HG02870 (cell line): Measurements from ENCODE around the gene OR5P2.
"Not testable (repeated sequence)": the region's sequence is repeated elsewhere in the genome, so short reads cannot be mapped to it uniquely, and the experiment has no call there.

Source experiments
- ATAC-seq: cut with Tn5 transposase; IDR thresholded peaks from one replicate; pipeline ENCODE4 v1.9.1; 2021; ENCODE audit warnings: mild to moderate bottlenecking, moderate library complexity; ENCODE audit not compliant: unreplicated experiment

Gene OR5P2, protein sequence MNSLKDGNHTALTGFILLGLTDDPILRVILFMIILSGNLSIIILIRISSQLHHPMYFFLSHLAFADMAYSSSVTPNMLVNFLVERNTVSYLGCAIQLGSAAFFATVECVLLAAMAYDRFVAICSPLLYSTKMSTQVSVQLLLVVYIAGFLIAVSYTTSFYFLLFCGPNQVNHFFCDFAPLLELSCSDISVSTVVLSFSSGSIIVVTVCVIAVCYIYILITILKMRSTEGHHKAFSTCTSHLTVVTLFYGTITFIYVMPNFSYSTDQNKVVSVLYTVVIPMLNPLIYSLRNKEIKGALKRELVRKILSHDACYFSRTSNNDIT

DNA sequence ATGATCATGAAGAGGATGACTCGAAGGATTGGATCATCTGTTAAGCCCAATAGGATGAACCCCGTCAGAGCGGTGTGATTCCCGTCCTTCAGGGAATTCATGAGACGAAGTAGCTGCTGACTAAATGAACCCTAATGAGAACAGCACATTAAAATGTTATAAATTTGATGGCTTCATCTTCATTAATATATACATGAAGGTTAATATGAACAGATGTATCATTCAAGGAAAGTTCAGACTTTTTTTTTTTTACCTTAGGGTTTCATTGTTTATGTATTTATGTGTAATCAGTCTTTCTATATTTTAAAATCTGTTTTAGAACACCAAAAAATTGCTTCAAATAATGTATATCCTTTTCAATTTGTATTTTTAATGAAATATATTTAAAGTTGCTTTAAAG lies at the start of gene OR5P2:
Gene OR5P2, minus strand, starts transcription at position 101 of the 400 bp plus-strand sequence. Its CDS starts 0 bp downstream, at position 101.
- no peak for ATAC-seq

DNA sequence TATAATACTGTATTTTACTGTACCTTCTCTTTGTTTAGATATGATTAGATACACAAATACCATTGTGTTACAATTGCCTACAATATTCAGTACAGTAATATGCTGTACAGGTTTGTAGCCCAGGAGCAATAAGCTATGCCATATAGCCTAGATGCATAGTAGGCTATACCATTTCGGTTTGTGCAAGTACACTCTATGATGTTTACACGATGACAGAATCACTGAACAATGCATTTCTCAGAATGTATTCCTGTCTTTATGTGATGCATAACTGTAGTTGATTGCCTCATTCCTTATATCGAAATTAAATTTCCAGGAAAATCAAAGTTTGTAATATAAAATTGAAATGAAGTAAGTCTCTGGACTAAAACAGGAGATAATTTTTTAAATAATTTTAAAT lies 49.3 kb upstream of the OR5P2 start:
- no peak for ATAC-seq

DNA sequence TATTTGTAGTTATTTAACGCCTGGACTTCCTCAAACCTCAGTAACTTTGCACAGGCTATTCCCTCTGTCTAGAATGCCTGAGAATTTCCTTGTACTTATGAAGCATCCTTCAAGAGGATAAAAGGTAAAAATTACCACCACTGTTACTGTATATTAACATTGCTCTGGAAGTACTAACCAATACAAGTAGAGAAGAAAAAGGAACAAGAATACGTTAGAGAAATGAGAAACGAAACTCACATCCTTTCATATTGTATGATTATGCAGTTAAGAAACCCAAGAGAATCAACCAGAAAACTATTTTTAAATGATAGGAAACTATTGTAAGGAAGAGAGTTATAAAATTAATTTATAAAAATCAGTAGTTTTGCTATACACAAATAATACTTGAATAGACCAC lies 48.2 kb upstream of the OR5P2 start:
- ATAC-seq: no peak

DNA sequence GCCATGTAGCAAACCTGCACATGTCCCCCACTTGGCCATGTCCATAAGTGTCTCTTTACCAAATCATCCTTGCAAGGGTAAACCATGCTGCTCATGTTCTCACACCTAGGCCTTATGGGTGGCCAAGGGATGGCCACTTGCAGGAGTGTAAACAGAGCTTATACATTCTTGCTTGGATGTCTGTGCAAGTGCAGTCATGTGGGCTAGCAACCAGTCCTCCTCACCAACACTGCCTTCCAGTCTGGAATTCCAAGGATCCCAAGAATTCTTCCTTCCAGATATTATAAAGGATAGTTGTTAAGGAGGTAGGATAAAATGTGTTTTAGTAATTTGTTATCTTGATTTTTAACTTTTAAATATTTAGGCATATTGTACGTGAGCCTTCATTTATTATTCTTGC lies 47.8 kb upstream of the OR5P2 start:
- ATAC-seq: no peak

DNA sequence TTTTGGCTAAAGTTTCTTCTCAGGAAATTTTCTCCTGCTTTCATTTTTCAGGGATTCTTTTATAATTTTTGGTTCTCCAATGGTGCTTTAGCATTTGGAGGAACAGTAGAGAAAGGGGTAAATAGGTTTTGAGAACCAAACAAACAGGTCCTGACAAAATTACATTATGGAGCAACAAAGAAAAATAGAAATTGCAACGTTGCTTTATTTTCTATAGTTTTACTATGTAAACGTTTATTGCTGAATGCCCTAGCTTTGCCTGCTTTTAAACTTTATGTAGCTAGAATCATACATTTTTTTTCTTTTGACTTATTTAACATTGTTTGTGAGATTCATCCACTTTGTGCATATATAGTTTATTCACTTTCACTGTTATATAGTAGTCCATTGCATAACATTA lies 43.8 kb upstream of the OR5P2 start:
- ATAC-seq: no peak

DNA sequence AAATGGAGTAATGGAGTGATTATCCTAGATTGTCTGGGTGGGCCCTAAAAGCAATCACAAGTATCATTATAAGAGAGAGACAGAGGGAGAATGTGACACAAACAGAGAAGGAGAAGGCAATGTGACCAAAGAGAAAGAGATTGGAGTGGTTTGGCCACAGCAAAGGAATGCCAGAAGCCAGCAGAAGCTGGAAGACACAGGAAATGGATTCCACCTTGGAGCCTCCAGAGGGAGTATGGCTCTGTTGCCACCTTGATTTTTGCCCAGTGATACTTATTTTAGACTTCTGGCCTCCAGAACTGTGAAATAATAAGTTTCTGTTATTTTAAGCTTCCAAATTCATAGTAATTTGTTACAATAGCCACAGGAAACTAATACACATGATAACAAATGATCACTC lies 36.8 kb upstream of the OR5P2 start:
- no peak for ATAC-seq

DNA sequence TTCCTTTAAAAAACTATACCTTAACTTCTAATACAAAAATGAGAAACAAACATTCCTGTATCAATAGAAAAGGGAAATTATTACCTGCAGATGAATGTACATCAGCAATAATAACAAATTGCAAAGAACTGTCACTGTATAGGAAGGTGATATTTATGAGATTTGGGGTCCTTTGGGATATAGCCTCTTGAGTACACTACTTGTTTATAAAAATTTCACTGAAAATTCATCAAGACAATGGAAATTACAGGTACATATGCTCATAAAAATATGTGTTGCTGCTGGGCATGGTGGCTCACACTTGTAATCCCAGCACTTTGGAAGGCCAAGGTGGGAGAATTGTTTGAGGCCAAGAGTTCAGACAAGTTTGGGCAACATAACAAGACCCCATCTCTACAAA lies 34.0 kb upstream of the OR5P2 start, which contains the start of gene OR5P3:
Gene OR5P3, minus strand, starts transcription at position 101 of the 400 bp plus-strand sequence.
- no peak for ATAC-seq

DNA sequence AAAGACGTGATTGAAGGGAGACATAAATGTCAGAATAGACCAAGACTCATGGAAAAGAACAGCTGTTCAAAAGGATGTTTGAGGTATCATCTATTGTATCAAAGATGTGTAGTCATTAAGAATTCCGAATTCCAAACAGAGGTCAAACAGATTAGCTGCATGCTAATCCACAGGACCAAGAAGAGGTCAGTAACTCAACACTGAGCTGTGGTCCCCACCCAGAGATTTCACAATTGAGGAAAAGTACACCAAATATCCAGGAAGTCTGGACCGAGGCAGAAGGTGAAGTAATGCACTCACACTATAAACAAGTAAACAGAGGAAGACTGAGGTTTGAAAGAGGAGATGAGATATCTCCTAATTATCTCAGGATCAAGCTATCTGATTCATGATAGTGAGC lies 29.6 kb upstream of the OR5P2 start:
- ATAC-seq: no peak

DNA sequence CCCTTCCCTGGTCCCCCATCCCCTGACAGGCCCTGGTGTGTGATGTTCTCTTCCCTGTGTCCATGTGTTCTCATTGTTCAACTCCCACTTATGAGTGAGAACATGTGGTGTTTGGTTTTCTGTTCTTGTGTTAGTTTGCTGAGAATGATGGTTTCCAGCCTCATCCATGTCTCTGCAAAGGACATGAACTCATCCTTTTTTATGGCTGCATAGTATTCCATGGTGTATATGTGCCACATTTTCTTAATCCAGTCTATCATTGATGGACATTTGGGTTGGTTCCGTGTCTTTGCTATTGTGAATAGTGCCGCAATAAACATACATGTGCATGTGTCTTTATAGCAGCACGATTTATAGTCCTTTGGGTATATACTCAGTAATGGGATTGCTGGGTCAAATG lies 23.7 kb upstream of the OR5P2 start:
- ATAC-seq: not testable (repeated sequence)

DNA sequence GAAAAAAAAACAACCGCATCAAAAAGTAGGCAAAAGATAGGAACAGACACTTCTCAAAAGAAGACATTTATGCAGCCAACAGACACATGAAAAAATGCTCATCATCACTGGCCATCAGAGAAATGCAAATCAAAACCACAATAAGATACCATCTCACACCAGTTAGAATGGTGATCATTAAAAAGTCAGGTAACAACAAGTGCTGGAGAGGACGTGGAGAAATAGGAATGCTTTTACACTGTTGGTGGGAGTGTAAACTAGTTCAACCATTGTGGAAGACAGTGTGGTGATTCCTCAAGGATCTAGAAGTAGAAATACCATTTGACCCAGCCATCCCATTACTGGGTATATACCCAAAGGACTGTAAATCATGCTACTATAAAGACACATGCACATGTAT lies 18.2 kb upstream of the OR5P2 start:
- not testable (repeated sequence) for ATAC-seq

DNA sequence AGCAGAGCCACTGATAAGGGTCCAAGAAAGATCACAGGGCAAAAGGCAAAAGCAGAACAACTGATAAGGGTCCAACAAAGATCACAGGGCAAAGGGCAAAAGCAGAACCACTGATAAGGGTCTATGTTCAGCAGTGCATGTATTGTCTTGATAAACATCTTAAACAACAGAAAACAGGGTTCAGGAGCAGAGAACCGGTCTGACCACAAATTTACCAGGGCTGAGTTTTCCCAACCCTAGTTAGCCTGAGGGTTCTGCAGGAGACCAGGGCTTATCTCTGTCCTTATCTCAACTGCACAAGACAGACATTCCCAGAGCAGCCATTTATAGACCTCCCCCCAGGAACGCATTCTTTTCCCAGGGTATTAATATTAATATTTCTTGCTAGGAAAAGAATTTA lies 13.6 kb upstream of the OR5P2 start:
- not testable (repeated sequence) for ATAC-seq

DNA sequence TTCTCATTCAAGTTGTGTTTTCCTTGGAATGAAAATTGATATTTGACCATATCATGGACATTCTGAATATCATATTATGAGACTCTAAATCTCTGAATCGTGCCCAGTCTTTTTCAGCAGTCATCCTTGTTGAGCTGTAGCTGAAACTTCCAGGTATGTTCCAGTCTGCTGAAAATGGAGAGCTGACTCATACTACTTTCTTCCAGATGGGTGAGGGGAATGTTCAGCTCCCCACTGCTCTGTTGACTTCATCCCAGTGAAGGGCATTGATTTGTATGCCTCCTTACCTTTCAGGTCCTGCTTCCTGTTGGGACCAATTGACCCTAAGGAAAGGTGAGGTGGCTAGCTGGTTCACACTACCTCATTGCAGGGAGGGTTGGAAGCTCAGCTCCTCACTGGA lies 3.5 kb downstream of the OR5P2 start:
- no peak for ATAC-seq

DNA sequence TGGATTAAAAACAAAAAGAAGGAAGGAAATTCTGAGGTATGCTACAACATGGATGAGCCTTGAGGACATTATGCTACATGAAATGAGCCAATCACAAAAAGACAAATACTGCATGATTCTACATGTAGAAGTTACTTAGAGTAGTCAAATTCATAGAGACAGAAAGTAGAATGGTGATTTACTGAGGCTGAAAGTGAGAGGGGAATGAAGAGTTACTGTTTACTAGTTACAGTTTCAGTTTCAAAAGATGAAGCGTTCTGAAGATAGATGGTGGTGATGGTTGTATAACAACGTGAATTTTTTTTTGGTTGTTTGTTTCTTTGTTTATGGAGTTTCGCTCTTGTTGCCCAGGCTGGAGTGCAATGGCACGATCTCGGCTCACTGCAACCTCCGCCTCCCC lies 9.5 kb downstream of the OR5P2 start:
- ATAC-seq: peak; percentile 96

DNA sequence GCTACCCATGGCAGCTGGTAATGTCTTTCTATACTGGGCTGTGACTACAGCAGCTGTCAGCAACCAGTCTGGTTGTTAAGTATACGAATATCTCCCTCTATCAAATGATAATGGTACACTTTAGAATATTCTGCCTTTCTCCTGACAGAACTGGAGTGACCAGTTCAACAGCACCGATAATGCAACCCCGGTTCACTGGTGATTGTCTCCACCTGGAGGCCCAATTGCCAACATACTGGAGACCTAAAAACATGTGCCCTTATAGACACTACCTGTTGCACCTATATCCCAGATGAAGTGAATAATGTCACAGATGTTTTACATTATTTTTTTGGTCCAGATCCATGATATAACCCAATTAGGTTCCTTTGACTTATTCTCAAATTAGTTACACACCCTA lies 21.1 kb downstream of the OR5P2 start:
- no peak for ATAC-seq

DNA sequence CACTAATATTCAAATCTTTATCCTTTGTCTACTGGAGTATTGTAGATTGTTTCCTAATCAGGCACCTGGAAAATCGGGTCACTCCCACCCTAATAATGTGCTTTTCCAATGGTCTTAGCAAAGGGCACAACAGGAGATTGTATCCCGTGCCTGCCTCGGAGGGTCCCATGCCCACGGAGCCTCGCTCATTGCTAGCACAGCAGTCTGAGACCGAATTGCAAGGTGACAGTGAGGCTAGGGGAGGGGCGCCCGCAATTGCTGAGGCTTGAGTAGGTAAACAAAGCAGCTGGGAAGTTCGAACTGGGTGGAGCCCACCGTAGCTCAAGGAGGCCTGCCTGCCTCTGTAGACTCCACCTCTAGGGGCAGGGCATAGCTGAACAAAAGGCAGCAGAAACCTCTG lies 32.4 kb downstream of the OR5P2 start:
- not testable (repeated sequence) for ATAC-seq

DNA sequence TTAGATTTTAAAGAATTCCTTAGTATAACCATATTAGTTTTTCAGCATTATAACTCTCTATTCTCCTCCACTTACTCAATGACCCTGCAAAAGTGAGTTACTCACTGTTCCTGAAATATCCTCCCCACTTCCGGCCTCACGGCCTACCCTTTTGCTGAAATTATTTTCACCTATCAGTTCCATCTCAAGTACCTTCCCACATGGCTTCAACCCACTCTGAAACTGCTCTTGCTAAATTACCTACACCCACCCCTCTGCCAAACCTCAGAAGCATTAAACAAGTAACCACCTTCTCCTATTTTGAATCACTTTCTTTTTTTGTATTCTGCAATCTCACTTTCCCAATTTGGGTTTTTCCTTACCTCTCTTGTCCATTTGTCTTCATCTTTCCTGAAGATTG lies 37.7 kb downstream of the OR5P2 start:
- peak; percentile 97 for ATAC-seq

DNA sequence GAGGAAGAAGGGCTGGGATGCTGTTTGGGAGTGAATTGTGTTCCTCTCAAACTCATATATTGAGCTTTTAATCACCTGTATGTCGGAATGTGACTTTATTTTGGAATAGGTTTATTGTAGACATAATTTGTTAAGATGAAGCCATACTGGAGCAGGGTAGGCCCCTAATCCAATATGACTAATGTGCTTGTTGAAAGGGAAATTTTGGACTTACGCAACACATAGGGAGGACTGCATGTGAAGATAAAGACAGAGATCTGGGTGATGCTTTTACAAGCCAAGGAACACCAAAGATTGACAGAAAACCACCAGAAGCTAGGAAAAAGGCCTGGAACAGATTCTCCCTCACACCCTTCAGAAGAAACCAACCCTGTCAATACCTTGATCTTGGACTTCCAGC lies 47.3 kb downstream of the OR5P2 start:
- no peak for ATAC-seq
